ENCODE data around the gene BACH2.

DNA sequence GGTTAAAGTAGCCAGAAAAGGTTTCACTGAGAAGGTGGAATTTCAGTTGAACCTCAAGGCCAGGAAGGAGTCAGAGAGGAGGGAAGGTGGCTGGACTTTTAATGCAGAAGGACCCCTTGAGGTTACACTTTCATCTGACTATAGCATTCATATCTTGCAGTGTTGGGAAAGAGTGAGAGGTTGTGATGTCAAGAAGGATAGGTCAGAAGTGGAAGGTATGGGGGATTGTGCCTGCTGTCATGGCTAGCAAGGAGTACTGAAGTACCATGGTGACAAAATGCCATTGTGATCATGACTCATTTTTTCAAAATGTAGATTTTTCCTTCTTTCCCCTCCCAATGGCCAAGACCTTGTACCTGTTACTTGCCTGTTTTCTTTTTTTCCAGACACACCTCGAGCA is 5.2 kb upstream of the BACH2 start:
- TF ChIP-seq, protein P1, sequence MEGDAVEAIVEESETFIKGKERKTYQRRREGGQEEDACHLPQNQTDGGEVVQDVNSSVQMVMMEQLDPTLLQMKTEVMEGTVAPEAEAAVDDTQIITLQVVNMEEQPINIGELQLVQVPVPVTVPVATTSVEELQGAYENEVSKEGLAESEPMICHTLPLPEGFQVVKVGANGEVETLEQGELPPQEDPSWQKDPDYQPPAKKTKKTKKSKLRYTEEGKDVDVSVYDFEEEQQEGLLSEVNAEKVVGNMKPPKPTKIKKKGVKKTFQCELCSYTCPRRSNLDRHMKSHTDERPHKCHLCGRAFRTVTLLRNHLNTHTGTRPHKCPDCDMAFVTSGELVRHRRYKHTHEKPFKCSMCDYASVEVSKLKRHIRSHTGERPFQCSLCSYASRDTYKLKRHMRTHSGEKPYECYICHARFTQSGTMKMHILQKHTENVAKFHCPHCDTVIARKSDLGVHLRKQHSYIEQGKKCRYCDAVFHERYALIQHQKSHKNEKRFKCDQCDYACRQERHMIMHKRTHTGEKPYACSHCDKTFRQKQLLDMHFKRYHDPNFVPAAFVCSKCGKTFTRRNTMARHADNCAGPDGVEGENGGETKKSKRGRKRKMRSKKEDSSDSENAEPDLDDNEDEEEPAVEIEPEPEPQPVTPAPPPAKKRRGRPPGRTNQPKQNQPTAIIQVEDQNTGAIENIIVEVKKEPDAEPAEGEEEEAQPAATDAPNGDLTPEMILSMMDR (IDR thresholded peaks at IDR 0.05 in 2 of 3, conservative IDR thresholded peaks at IDR 0.05 in 1 of 3; ENCODE audit: borderline replicate concordance in 1 of 3, insufficient read depth in 1 of 3, low read depth in 2 of 3, low read length in 2 of 3), result no peak
- TF ChIP-seq, protein P2, sequence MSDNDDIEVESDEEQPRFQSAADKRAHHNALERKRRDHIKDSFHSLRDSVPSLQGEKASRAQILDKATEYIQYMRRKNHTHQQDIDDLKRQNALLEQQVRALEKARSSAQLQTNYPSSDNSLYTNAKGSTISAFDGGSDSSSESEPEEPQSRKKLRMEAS (IDR thresholded peaks at IDR 0.05), result no peak
- TF ChIP-seq SP1 (IDR thresholded peaks at IDR 0.05; ENCODE audit: low read depth) (no peak), POLR2A (IDR thresholded peaks at IDR 0.05; ENCODE audit: borderline replicate concordance, extremely low read depth, insufficient read depth, insufficient read length) (no peak)

Data from HCT116 (cell line).